Rectal smooth muscle tissue (tissue), 1 donor: Measurements from ENCODE around the gene RTL5.
A peak's percentile ranks its signal among the peaks of the same experiment; 100 is the strongest.

ENCODE experiments used
- H3K27ac ChIP-seq: one replicate; pipeline ENCODE4 v1.7.0; 2013; ENCODE audit warnings: low read depth, low read length, inconsistent platforms
- H3K27me3 ChIP-seq: one replicate; pipeline ENCODE4 v1.7.0; 2013; ENCODE audit warnings: low read length; ENCODE audit not compliant: control insufficient read depth, insufficient read depth
- H3K36me3 ChIP-seq: one replicate; pipeline ENCODE4 v1.7.0; 2013; ENCODE audit warnings: low read length; ENCODE audit not compliant: control insufficient read depth, insufficient read depth
- H3K4me1 ChIP-seq: one replicate; pipeline ENCODE4 v1.7.0; 2013; ENCODE audit warnings: low read length; ENCODE audit not compliant: control insufficient read depth, insufficient read depth
- H3K4me3 ChIP-seq: one replicate; pipeline ENCODE4 v1.7.0; 2013; ENCODE audit warnings: low read length
- H3K9ac ChIP-seq: one replicate; pipeline ENCODE4 v1.7.0; 2013; ENCODE audit warnings: low read length

RTL5 gene

GRCh38 chrX:72142094-72142793 is 10.5 kb upstream of the RTL5 start:
- Histone ChIP-seq H3K27me3 (no peaks in the 10 kb centered on the region), H3K9ac (no peak overlapping the region), H3K27ac (no peak overlapping the region), H3K36me3 (peaks cover 3% of the 10 kb centered on the region), H3K4me1 (no peaks in the 10 kb centered on the region), H3K4me3 (no peak overlapping the region)

- no peak overlapping the region for H3K4me3 ChIP-seq
- peaks cover 3% of the 10 kb centered on the region for H3K36me3 ChIP-seq
- no peak overlapping the region for H3K9ac ChIP-seq
- H3K27ac ChIP-seq = no peak overlapping the region
- no peaks in the 10 kb centered on the region for H3K27me3 ChIP-seq
- H3K4me1 ChIP-seq = no peaks in the 10 kb centered on the region
Observed at GRCh38 chrX:72141372-72142004, 9.8 kb upstream of the RTL5 start.

DNA sequence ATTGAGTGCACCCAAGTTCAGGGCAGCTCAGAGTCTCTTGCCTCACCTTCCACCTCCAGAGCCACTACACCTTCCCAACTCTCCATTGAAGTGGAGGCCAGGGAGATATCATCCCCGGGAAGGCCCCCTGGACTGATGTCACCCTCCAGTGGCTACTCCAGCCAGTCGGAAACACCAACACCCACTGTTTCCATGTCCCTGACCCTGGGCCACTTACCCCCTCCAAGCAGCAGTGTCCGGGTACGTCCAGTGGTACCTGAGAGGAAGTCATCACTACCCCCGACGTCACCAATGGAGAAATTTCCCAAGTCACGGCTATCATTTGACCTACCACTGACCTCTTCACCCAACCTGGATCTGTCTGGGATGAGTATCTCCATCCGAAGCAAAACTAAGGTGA is 7.8 kb upstream of the RTL5 start:
- Histone ChIP-seq H3K36me3 (peaks cover 3% of the 10 kb centered on the region), H3K27ac (no peak overlapping the region), H3K27me3 (no peaks in the 10 kb centered on the region), H3K9ac (no peak overlapping the region), H3K4me3 (no peak overlapping the region), H3K4me1 (no peaks in the 10 kb centered on the region)

DNA sequence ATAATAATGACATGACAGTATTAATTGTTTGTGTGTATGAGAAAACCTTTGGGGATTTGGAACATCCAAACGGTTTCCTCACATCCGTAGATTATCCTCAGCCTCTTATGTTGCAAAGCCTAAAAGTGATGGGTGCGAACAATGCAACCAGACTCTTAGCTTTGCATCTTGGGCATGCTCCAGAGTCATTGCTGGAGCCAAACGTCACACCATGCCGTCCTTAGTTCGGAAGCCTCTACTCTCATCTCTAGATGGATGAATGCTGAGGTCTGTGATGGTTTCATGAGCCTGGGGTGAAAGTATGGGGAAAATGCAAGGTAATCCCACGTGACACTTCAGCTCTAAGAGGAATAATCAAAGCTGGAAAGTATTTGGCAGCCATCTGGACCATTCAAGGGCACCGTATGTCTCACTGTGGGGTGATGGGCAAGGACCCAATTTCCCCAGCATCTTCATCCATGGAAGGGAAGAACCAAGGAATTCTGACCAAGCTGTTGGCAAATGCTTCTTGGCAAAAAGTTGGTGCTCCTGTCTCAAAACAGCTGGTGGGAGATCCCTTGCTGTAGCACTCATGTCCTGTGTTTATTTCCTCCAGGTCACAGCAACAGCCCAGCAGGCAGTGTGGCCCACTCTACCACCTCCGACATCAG is 6.3 kb upstream of the RTL5 start:
- Histone ChIP-seq H3K27me3 (peaks cover under 1% of the 10 kb centered on the region), H3K36me3 (peaks cover 3% of the 10 kb centered on the region), H3K27ac (no peak overlapping the region), H3K4me1 (no peaks in the 10 kb centered on the region), H3K9ac (no peak overlapping the region), H3K4me3 (no peak overlapping the region)

GRCh38 chrX:72133851-72134546 is 2.3 kb upstream of the RTL5 start:
- Histone ChIP-seq H3K27ac (no peak overlapping the region), H3K36me3 (peaks cover under 1% of the 10 kb centered on the region), H3K9ac (no peak overlapping the region), H3K4me1 (peaks cover 5% of the 10 kb centered on the region), H3K27me3 (peaks cover 2% of the 10 kb centered on the region), H3K4me3 (no peak overlapping the region)

GRCh38 chrX:72132456-72132855 is 741 bp upstream of the RTL5 start:
- Histone ChIP-seq H3K27ac (no peak overlapping the region), H3K36me3 (no peaks in the 10 kb centered on the region), H3K4me1 (peaks cover 5% of the 10 kb centered on the region), H3K27me3 (peaks cover 2% of the 10 kb centered on the region), H3K4me3 (no peak overlapping the region), H3K9ac (no peak overlapping the region)

DNA sequence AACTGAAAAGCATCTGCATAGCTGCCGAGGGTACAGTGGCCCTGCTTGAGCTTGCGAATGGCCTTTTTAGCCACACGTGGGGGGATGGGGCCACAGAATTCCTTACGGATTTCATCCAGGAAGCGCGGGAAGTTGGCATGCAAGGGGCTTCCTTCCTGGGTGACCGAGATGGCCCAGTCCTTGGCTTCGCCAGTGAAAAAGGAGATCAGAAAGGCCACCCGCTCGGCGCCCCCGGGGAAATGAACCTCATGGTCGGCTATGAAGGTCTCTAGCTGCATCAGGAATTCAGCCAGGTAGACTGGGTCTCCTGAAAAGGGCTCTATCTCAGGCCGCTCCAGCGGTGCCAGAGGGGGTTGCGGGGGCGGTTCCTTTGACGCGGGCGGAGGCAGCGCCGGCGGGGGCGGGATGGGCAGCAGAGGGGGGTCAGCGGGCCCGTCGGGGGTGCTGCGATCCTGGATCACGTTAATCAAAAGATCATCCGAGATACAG is 909 bp downstream of the RTL5 start:
- Histone ChIP-seq H3K9ac (no peak overlapping the region), H3K36me3 (no peaks in the 10 kb centered on the region), H3K27me3 (peaks cover 5% of the 10 kb centered on the region), H3K4me3 (peak overlapping the region; percentile 60), H3K4me1 (peaks cover 11% of the 10 kb centered on the region), H3K27ac (peak overlapping the region; percentile 61)

- H3K4me1 ChIP-seq = peaks cover 15% of the 10 kb centered on the region
- peaks cover 5% of the 10 kb centered on the region for H3K27me3 ChIP-seq
- no peak overlapping the region for H3K27ac ChIP-seq
- H3K4me3 ChIP-seq = no peak overlapping the region
- no peaks in the 10 kb centered on the region for H3K36me3 ChIP-seq
- no peak overlapping the region for H3K9ac ChIP-seq
Observed at GRCh38 chrX:72130156-72130761, 1.5 kb downstream of the RTL5 start.

- no peaks in the 10 kb centered on the region for H3K36me3 ChIP-seq
- H3K4me1 ChIP-seq = peaks cover 15% of the 10 kb centered on the region
- H3K4me3 ChIP-seq = no peak overlapping the region
- H3K27me3 ChIP-seq = peaks cover 5% of the 10 kb centered on the region
- H3K27ac ChIP-seq = no peak overlapping the region
- H3K9ac ChIP-seq = no peak overlapping the region
Observed at GRCh38 chrX:72129661-72130060, 2.1 kb downstream of the RTL5 start.

DNA sequence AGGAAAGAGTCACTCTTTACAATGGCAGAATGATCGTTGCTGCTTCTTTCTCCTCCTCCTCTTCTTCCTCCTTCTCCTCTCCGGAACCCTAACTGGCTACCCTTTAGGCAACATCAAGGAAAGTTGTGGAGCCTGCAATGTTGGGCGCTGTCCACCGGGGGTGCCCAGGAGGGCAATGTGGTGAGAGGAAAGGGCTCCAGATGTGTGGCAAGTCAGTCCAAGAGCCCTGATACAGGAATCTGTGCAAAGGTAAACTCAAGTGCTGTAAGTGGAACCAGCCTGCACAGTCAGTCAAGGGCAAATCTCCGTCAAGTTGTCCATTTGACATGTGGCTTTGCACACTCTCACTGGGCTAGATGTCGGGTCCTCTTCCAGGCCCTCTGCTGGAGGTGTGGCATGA is 2.8 kb downstream of the RTL5 start:
- Histone ChIP-seq H3K9ac (no peak overlapping the region), H3K27ac (no peak overlapping the region), H3K4me1 (peaks cover 15% of the 10 kb centered on the region), H3K36me3 (no peaks in the 10 kb centered on the region), H3K27me3 (peaks cover 5% of the 10 kb centered on the region), H3K4me3 (no peak overlapping the region)

GRCh38 chrX:72128183-72128834 is 3.4 kb downstream of the RTL5 start:
- Histone ChIP-seq H3K36me3 (no peaks in the 10 kb centered on the region), H3K4me1 (peaks cover 19% of the 10 kb centered on the region), H3K9ac (no peak overlapping the region), H3K27ac (no peak overlapping the region), H3K27me3 (peaks cover 9% of the 10 kb centered on the region), H3K4me3 (no peak overlapping the region)
